Measurements from ENCODE around the gene ST8SIA5.
"Not testable (repeated sequence)": the region's sequence is repeated elsewhere in the genome, so short reads cannot be mapped to it uniquely, and the experiment has no call there.

ST8SIA5 gene, protein sequence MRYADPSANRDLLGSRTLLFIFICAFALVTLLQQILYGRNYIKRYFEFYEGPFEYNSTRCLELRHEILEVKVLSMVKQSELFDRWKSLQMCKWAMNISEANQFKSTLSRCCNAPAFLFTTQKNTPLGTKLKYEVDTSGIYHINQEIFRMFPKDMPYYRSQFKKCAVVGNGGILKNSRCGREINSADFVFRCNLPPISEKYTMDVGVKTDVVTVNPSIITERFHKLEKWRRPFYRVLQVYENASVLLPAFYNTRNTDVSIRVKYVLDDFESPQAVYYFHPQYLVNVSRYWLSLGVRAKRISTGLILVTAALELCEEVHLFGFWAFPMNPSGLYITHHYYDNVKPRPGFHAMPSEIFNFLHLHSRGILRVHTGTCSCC

DNA sequence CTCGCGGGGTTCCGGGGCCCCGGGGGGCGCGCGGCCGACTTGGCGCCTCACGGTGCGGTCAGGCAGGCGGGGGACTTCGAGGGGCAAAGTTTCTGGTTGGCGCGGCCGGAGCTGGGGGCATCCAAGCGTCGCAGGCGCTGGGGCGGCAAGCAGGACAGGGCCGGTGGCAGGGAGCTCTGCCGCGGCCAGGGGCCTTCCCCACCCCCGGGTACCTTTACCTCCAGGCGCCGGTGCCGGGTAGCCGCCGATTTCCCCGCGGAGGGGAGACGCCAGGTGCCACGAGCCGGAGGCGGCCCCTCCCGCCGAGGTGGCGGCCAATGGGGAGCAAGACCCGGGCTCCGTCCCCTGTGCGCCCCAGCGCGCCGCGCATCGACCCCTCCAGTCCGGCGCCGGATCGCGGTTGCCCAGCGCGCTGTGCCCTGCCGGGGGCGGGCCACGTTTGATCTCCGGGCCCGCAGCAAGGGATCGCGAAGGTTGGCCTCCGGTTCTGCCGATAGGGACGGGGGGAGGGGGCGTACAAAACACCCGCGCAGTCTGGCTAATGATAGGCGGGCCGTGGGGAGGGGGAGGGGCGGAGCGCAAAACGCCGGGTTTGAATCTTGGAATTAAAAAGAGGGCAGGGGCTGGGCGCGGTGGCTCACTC is at the start of gene ST8SIA5:
Gene ST8SIA5 (minus strand): TSS at position 495 of the 643 bp plus-strand sequence. CDS start 545 bp downstream, outside the sequence.
- no peak for DNase-seq (ENCODE audit: low read depth)

DNA sequence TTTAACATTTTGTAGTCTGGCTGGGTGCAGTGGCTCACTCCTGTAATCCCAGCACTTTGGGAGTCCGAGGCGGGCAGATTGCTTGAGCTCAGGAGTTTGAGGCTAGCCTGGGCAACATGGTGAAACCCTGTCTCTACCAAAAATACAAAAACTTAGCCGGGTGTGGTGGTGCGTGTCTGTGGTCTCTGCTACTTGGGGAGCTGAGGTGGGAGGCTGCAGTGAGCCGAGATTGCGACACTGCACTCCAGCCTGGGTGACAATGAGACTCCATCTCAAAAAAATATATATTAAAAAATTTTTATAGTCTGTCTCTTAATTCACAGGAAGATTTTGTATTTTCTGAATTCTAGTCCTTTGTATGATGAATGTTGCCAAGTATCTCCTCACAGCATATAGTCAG is 39.1 kb upstream of the ST8SIA5 start:
- not testable (repeated sequence) for DNase-seq (ENCODE audit: low read depth)

DNA sequence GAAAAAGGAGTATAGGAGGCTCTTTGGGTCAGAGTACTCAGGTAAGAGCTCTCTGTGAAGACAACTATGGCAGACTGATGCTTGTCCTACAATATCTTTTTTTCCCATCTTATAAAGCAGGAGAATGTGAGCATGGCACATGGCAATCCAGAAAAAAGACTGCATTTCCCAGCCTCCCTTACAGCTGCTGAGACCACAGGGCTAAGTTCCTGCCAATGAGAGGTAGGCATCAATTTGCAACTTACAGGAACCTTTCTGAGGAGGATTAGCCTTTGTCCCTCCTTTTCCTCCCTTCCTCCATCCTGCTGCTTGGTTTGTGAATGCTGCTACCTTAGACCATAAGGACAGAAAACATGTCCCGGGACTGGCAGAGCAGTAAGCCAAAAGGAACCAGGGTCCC is 37.8 kb upstream of the ST8SIA5 start:
- no peak for DNase-seq (ENCODE audit: low read depth)

DNA sequence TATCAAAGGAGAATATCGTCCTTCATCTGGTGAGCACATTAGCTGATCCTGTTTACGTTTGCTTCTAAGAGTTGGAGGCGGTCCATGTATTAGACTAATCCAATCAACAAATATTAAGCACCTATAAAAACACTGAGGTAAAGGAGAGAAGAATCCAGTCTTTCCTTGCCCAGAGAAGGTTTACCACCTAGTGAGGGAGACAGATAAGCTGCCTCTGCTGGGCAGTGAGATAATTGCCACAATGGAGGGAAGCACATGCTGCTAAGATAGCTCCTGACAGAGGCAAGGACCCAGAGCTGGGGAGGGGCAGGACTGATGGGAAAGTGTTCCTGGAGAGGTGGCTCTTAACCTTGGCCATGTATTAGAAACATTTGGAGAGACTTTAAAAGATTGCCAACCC is 36.7 kb upstream of the ST8SIA5 start:
- no peak for DNase-seq (ENCODE audit: low read depth)

DNA sequence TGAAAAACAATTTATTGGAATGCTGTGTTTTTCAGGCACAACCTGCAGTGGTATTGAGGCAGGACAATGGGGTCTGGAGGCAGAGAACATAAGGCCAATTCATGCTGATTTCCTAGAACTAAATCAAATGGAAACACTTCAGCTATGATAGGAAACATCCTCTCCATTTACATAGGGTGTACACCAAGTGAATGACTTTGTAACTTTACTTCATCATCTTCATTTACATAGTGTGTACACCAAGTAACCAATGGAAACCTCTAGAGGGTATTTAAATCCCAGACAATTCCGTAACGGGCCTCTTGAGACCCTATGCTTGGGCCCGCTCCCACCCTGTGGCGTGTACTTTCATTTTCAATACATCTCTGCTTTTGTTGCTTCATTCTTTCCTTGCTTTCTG is 32.2 kb upstream of the ST8SIA5 start:
- no peak for DNase-seq (ENCODE audit: low read depth)

DNA sequence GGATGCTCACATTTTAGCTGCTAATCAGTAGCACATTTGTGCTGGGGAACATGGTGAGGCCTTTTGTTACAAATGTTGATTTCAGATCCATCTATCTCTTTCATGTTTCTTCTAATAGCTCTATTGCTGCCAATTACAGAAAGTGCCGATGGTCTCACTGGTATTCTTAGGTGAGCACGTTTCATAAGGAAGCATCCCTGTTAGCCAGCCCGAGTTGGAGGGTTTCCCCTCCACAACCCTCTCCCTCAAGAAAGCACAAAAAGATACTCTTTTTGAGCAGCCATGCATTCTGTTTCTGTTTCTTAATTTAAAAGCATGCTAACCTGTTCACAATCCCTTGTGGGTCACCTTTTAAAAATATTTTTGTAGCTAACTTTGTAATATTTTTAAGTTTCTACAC is 30.8 kb upstream of the ST8SIA5 start:
- DNase-seq (ENCODE audit: low read depth) = no peak

DNA sequence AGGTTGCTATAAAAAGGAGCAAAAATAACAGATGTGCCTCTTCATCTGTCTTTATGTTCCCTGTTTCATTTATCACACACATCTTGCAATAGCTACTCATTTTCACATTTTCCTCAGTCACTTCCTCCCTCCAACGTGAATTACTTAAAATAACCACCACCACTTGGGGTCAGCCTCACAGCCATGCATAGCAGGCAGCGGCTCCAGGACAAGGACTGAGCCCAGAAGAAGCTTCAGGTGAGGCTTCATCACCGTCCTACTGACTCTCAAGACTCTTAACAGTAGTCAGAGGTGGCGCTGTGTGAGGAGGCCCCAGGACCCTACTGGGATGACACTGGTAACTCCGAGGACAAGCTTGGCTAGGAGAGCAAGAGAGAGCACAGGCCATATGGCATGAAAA is 15.5 kb upstream of the ST8SIA5 start:
- no peak for DNase-seq (ENCODE audit: low read depth)

DNA sequence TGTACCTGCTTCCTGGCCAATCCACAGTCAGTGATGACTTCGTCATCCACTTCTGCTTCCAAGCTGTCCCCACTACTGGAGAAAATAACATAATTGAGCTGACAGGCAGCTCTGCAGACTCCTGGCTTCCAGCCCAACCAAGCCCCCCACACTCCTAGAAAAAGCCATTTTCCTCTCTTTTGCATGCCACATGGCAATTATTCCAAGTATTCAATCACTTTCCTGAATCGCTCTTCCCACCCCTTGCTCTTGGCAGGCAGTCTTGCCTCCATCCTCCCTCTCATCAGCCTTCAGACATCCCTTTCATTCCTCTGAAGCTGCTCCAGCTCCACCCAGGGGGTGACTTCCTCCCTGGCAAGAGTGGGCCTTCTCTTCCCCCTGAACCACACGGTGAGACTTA is 14.3 kb upstream of the ST8SIA5 start:
- no peak for DNase-seq (ENCODE audit: low read depth)

DNA sequence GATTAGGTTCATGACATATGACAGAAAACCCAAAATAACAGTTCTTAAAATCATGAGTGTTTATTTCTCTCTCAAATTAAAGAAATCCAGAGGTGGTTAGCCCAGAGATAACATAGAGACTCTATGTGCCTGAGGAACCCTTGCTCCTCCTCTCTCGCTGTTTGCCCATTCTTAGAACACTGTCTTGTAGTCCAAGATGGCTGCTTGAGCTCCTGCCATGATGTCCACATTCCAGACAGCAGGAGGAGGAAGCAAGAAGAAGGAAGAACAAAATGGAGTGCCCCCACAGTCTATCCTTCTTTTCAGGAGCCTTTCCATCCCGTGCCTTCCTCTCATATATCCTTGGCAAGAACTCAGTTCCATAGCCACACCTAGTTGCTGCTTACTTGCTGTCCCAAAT is 13.9 kb upstream of the ST8SIA5 start:
- no peak for DNase-seq (ENCODE audit: low read depth)

DNA sequence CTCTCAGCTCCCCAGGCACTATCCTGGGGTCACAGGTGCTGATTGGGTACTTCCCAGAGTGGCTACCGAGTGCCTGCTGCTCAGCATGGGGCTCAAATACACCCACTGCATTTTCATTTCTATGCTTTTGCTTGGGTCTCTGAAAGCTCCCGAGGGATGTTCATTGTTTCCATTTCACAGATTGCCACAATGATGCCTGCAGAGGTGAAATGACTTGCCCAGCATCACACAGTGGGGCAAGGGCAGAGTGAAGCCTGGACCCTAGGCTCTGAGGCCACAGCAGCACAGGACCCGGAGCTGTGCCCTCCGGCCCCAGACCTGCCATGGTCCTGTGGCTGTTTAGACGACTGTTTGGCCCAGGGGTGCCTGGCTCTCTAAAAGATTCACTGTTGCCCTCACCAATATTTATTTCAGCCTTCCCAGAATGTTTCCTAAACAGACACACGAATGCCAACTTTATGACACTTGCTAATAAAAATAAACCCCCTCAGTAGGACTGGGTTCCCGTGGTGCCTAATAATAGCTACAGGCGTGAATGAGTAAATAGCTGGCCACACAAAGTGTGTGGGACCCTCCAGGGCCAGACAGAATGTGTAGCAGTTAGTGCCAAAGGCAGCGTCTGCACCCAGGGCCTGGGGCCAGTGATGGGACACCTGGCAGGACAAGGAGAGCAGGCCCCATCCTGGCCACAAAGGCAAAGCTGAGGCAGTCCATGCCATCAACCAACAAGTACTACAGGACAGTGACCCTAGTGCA is 11.5 kb upstream of the ST8SIA5 start:
- DNase-seq (ENCODE audit: low read depth) = no peak

DNA sequence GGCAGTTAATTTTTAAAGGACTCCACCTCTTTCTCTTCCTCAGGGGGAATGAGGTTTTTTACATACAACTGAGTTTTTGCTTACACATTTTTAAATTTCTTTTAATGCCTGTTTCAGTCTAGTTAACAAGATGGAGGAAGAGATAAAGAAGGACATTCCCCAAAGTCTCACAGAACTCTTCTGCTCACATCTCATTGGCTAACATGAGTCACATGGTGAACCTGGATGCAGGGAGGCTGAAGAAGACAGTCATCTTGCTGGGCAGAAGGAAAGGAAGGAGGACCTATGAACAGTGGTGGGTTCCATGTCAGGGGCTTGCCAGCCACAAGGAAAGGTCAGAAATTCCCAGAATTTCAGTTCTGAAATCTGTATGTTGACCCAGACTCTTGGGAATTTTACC is 10.4 kb upstream of the ST8SIA5 start:
- no peak for DNase-seq (ENCODE audit: low read depth)

DNA sequence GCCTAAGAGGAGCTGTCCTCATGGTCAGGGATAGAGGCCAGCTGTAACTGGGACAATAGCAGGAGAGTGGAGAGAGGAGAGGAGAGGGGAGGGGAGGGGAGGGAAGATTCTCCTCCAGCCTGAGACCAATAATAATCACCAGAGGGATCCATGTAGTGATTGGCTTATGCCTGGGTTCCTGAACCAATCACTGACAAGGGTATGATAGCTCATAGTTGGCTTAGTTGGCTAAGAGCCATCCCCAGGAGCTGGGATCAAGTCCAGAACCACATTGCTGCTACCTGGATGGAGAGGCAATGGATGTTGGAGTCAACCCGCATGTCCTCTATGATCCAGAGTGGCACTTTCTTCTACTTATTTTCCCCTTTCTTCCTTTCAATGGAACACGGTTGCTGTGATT is 7.7 kb upstream of the ST8SIA5 start:
- no peak for DNase-seq (ENCODE audit: low read depth)

DNA sequence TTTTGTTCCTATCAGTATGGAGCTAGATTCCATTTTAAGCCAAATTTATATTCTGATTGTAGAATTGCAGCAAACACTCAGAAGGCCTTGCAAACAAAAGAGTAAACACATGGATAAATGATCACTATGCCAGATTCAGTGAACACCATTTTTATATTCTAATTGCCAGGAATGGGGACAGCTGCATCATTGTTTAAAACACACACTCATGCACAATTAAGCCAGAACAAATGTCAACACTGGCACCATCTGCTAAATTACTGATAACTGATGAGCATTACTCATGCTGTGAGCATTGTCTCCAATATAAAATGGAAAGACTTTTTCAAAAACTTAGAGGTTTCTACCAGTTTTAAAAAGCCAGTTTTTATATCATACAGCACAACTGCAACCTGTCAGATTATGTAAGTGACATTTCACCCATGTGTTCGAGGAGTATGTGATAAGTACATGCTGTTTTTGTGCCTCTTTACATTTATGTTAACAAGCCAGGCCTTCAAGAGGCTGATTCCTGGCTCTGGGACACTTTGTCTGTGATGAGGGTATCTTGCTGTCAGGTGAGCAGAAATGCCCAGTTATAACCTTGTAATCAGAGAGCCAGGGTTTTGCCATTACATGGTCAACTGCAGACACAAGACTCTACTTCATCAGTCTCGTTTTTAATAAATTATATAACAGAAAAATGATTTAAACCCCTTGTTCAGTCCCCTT is 4.4 kb upstream of the ST8SIA5 start:
- no peak for DNase-seq (ENCODE audit: low read depth)

DNA sequence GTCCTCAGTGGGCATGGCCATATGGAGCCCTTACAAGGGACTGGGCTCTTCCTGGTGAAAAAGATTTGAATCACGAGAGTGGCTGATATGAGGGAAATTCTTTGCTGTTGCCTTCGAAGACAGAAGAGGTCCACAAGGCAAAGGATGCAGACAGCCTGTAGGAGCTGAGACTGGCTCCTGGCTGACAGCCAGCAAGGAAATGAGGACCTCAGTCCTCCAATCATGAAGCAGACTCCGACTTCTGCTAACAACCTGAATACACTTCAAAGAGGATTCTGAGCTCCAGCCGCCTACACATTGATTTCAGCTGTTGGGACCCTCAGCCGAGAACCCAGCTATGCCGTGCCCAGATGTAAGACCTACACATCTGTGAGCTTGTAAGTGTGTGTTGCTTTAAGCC is 3.0 kb upstream of the ST8SIA5 start:
- DNase-seq (ENCODE audit: low read depth) = no peak

DNA sequence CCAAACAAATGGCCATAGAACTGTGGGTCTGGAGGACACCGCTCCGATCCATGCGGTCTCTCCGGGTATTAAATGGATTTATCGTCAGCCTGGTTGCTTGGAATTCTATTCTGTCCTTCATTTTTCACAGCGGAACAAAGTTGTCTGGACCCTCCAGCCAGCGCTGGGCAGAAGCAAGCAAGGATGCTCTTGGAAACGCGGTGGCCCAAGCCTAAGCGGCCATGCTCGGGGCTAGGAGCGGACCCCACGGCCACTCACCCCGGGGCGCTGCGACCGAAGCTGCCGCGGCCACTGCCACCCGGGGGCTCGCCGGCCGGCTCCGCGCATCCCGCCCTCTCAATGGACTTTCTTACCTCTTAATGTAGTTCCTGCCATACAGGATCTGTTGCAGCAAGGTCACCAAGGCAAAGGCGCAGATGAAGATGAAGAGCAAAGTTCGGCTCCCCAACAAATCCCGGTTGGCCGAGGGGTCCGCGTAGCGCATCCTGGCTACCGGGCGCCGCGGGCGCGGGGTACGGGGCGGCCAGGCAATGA is 761 bp downstream of the ST8SIA5 start:
- DNase-seq (ENCODE audit: low read depth) = no peak

DNA sequence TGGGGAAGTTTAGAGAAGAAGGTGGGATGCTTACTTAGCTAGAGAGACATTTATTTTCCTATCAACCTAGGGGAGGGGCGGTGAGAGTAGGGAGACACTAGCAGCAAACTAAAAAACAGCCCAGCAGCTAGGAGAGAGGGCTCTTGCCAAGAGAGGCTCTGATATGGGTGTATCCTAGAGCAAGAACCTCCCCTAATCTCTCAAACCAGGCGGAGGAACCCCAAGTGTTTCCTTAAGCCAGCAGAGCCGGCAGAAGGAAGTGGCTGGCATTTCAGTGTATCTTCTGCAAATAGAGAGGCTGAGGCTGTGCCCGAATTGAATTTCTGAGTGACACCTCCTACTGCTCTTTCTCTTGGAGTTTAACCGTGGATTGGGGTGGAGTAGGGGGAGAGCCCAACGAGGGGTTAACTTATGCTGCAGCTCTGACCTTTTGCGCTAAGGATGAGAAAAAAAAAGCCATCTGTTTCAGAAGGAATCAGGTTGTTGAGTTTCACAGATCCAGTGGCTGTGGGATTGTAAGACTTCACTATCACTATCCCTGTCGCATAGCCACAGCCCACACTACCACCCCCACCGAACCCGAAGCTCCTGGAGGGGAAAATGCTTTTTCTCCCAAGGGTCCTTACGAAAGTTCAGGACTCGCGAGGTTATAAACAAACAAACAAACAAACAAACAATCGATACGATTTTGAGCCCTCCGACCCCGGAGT is 1.4 kb downstream of the ST8SIA5 start:
- DNase-seq (ENCODE audit: low read depth) = no peak

DNA sequence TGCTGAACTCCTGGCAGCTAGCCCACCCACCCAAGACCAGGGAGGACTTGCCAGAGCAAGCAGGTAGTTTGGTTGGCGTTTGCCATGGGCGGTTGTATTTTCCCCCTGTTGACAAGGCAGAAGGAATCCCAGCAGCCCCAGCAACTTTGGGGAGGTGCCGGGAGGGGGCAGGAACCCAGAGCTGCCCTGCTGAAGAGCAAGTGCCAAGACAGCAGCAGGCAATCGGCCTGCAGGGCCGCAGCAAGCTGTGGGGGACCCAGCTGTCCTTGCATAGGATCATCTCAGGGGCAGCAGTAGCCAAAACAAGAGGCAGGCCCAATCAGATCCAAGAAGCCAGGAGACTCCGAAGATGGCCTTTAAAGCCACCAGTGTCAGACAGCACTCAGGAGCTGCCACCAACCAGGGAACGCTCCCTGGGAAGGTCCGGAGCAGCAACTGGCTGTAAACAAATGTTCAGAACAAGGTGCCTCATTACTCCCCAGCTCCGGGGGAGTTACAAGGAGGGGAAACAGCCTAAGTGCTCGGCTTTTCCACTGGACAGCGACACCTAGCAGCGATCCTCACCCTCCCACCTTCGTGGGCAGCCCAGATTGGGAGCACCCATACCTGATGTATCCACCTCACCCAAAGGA is 2.1 kb downstream of the ST8SIA5 start:
- DNase-seq (ENCODE audit: low read depth) = no peak

DNA sequence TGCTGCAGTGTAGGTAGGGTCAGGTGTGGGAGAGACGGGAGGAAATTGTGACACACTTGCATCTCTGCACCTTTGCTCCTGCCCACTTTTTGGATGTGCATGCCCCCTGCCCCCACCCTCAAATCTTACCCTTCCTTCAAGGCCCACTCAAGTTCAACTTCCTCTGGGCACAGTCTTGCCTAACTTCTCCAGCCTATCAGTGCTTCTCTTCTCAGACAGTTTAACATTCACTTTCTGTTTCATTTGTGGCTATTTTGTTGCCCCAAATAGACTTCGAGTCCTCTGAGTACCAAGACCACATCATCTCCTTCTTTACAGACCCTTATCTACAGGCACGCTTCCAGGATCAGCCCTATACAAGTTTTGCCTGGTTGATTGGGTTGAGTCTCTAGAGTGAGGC is 2.7 kb downstream of the ST8SIA5 start:
- DNase-seq (ENCODE audit: low read depth) = no peak

DNA sequence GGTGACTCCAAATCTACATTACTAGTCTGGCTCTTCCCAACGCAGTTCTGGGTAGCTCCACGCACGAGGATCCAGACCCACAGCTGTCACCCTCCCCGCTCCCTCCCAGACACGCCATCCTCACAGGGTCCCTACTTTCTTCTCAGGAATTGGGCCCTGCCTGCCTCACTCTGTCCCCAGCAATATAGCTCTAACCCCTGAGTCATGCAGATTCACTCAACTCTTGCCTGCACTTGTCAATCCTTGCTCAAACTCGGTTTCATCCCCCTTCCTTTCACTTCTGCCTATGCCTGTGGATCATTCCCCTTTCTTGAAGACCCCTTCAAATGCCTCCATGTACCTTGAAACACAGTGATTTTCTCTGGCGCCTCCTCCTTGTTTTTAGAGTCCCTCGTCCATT is 5.0 kb downstream of the ST8SIA5 start:
- no peak for DNase-seq (ENCODE audit: low read depth)

DNA sequence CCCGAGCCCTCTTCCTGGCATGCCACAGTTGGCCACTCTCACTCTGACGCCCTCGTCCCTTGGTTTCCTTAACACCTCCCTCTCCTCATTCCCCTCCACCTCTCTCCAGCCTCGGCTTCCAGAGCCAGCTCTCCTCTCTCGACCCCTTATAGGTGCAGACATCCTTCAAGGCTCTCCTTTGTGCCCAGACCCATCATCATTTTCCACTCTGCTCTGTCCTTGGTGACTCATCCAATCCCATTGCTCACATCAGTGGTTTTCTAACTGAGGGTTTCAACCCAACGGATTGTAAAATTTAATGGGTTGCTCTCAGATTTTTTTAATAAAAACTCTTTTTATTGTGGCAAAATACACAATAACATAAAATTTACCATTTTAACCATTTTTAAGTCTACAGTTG is 6.2 kb downstream of the ST8SIA5 start:
- DNase-seq (ENCODE audit: low read depth) = no peak

DNA sequence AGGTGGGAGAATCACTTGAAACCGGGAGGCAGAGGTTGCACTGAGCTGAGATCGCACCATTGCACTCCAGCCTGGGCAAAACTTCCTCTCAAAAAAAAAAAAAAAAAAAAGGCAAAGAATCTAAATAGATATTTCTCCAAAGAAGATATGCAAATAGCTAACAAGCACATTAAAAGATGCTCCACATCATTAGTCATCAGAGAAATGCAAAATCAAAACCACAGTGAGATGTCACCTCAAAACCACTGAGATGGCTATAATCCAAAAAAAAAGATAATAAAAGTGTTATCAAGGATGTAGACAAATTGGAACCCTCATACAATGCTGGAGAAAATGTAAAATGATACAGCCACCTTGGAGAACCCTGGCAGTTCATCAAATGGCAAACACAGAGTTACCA is 8.4 kb downstream of the ST8SIA5 start:
- no peak for DNase-seq (ENCODE audit: low read depth)

Measured in stimulated activated CD8-positive, alpha-beta memory T cell treated with anti-CD3 and anti-CD28 coated beads, Interleukin-12 subunit alpha, Interleukin-12 subunit beta, amount 100 ng/mL, for 4 hours (primary cell).